Endothelial cell of umbilical vein (primary cell): ENCODE results near the gene ENPP3. TPM values are rescaled to one million over a fixed set of nuclear protein-coding genes. Genes with fewer than 3 reads are reported as not detected.
A peak's percentile ranks its signal among the peaks of the same experiment; 100 is the strongest.

Experiments used
- BruUV-seq: library from RNA; stranded (reverse); fragments of 400-500 nt; replicated peaks from 2 replicates; lab custom pipeline; 2021; lab: Mats Ljungman, UMichigan
- CTCF ChIA-PET: fragments of 300-600, 350-600 bp; sonication (Branson Sonifier 250); formaldehyde crosslinking; loops from one replicate; lab custom pipeline; 2021; ENCODE audit warnings: antibody characterized with exemption, inconsistent platforms; lab: Charles Lee
- POLR2A ChIA-PET: fragments of 300-600, 350-600 bp; sonication (Branson Sonifier 250); formaldehyde crosslinking; loops from one replicate; lab custom pipeline; 2021; ENCODE audit warnings: antibody characterized with exemption, inconsistent platforms; lab: Charles Lee
- DNase-seq: peaks from one replicate; pipeline ENCODE4 v3.0.0-alpha.2; 2011; ENCODE audit warnings: low read depth, low spot score
- FAIRE-seq: peaks from 2 replicates; lab custom pipeline; 2011; peaks lifted over from hg19 to GRCh38; lab: Jason Lieb, UNC
- H2AFZ ChIP-seq: 2 replicates; pipeline ENCODE4 v1.6.0; 2012; ENCODE audit warnings: low read depth, low read length, control low read depth, inconsistent platforms
- H3K27ac ChIP-seq: 2 replicates; pipeline ENCODE4 v1.5.1; 2011; ENCODE audit warnings: low read depth, mild to moderate bottlenecking, control low read depth, low read length, moderate library complexity; ENCODE audit not compliant: insufficient read depth
- H3K27me3 ChIP-seq, 2 experiments: 2 replicates each; pipeline versions ENCODE4 v1.6.0 to v1.6.1; 2011; ENCODE audit warnings: low read length in 2 of 2, mixed read lengths in 1 of 2; ENCODE audit not compliant: control insufficient read depth in 2 of 2, insufficient read depth in 2 of 2
- H3K36me3 ChIP-seq, 2 experiments: 2 replicates in 1 of 2; 3 replicates in 1 of 2; pipeline ENCODE4 v1.5.1; 2011; ENCODE audit warnings: low read length in 2 of 2, mild to moderate bottlenecking in 1 of 2, moderate library complexity in 1 of 2; ENCODE audit not compliant: control insufficient read depth in 2 of 2, insufficient read depth in 2 of 2; ENCODE audit errors: extremely low read depth in 1 of 2
- H3K4me1 ChIP-seq: 3 replicates; pipeline ENCODE4 v1.5.1; 2011; ENCODE audit warnings: mild to moderate bottlenecking, low read length; ENCODE audit not compliant: control insufficient read depth, insufficient read depth; ENCODE audit errors: extremely low read depth
- H3K4me2 ChIP-seq: 2 replicates; pipeline ENCODE4 v1.6.1; 2011; ENCODE audit warnings: low read length, control low read depth, mixed read lengths; ENCODE audit not compliant: insufficient read depth
- H3K4me3 ChIP-seq, 3 experiments: fragments of 200-600 bp in 1 of 3; sonication (generic), shearing (Covaris generic) in 1 of 3; replicated peaks in 1 of 3; 2 replicates each; pipeline ENCODE4 v1.5.1; 2011 to 2016; ENCODE audit warnings: control low read depth in 3 of 3, low read length in 3 of 3, mild to moderate bottlenecking in 2 of 3, inconsistent platforms in 1 of 3, low read depth in 1 of 3, moderate library complexity in 1 of 3; ENCODE audit not compliant: insufficient read depth in 1 of 3
- H3K79me2 ChIP-seq: 2 replicates; pipeline ENCODE4 v1.6.0; 2012; ENCODE audit warnings: low read length, inconsistent platforms; ENCODE audit not compliant: control insufficient read depth, insufficient read depth
- H3K9ac ChIP-seq: replicated peaks from 2 replicates; pipeline ENCODE3; 2011; ENCODE audit warnings: low read length, control low read depth; ENCODE audit not compliant: insufficient read depth; ENCODE audit errors: extremely low read depth
- H3K9me1 ChIP-seq: replicated peaks from 3 replicates; pipeline ENCODE4 v1.6.0; 2011; ENCODE audit warnings: mild to moderate bottlenecking, low read length; ENCODE audit not compliant: control insufficient read depth, insufficient read depth; ENCODE audit errors: extremely low read depth
- H3K9me3 ChIP-seq: replicated peaks from 2 replicates; pipeline ENCODE4 v1.5.1; 2012; ENCODE audit warnings: low read length, inconsistent platforms; ENCODE audit not compliant: control insufficient read depth, insufficient read depth
- H4K20me1 ChIP-seq: replicated peaks from 2 replicates; pipeline ENCODE3; 2011; ENCODE audit warnings: mild to moderate bottlenecking, low read length; ENCODE audit not compliant: control insufficient read depth, insufficient read depth; ENCODE audit errors: extremely low read depth
- EZH2 ChIP-seq: IDR thresholded peaks from 2 replicates; pipeline ENCODE4 v1.6.1; 2012; ENCODE audit warnings: borderline replicate concordance, low read depth, mild to moderate bottlenecking, moderate library complexity, low read length, inconsistent platforms; ENCODE audit not compliant: severe bottlenecking
- FOS ChIP-seq: IDR thresholded peaks from 2 replicates; pipeline ENCODE4 v1.6.1; 2011; ENCODE audit warnings: mild to moderate bottlenecking, low read length, moderate library complexity, borderline replicate concordance; ENCODE audit not compliant: insufficient read depth
- GATA2 ChIP-seq: IDR thresholded peaks from 2 replicates; pipeline ENCODE4 v1.7.0; 2011; ENCODE audit warnings: low read depth, mild to moderate bottlenecking, moderate library complexity, mixed read lengths, low read length; ENCODE audit not compliant: insufficient read length, insufficient read depth
- JUN ChIP-seq: IDR thresholded peaks from 2 replicates; pipeline ENCODE4 v1.6.1; 2011; ENCODE audit warnings: borderline replicate concordance, low read depth; ENCODE audit not compliant: insufficient read length, insufficient read depth
- MYC ChIP-seq: IDR thresholded peaks from one replicate; pipeline ENCODE4 v1.6.1; 2011; ENCODE audit warnings: mild to moderate bottlenecking, low read depth, low read length
- POLR2A ChIP-seq: IDR thresholded peaks from 2 replicates; pipeline ENCODE4 v1.6.1; 2012; ENCODE audit warnings: low read depth, mild to moderate bottlenecking, control low read depth, low read length
- dilution Hi-C: fragments of 300-500 bp; cut with MboI; formaldehyde crosslinking; loops from one replicate; pipeline ENCODE4 v1.15.0; 2019; ENCODE audit warnings: low sequenced_read_pairs; ENCODE audit not compliant: extremely low pct_ligation_motif_present
- intact Hi-C: fragments of 100-400 bp; cut with micrococcal nuclease; formaldehyde crosslinking; loops from one replicate; pipeline ENCODE4 v1.10.0; 2022
- polyA plus RNA-seq, 4 experiments: library from polyadenylated mRNA; depleted of rRNA in 3 of 4; stranded (reverse) in 3 of 4; unstranded in 1 of 4; fragments of >200 nt; gene quantifications; 2 replicates each; pipeline versions ENCODE4 v1.2.1 to v1.2.3, GENCODE V29; 2011 to 2012; ENCODE audit warnings: missing spikeins in 1 of 4
- total RNA-seq: library from RNA; stranded (reverse); gene quantifications from 2 replicates; pipeline ENCODE4 v1.2.3, GENCODE V29; 2021
- TF ChIP-seq, protein P1 (sequence below), 2 donors: IDR thresholded peaks; 1 replicate in 1 of 2; 2 replicates in 1 of 2; pipeline ENCODE4 v1.5.1; 2011; ENCODE audit warnings: low read length in 2 of 2, mild to moderate bottlenecking in 2 of 2, moderate library complexity in 2 of 2, control low read depth in 1 of 2, inconsistent platforms in 1 of 2, low read depth in 1 of 2; ENCODE audit not compliant: insufficient read depth in 1 of 2; ENCODE audit errors: extremely low read depth in 1 of 2

Gene ENPP3
- total and polyA plus RNA-seq, 2 donors (not counting 3 experiments of a cell fraction or from before 2014, with no cell fraction given): not detected

GRCh38 chr6:131756039-131756438, 118.9 kb downstream of the ENPP3 start:
- H3K9ac ChIP-seq: no peak overlapping the region
- no peaks in the 10 kb centered on the region for H3K79me2 ChIP-seq
- H3K4me3 ChIP-seq: no peak overlapping the region
- BruUV-seq: no TSS peak
- no peak overlapping the region for H3K27ac ChIP-seq
- peak; percentile 40 for FAIRE-seq
- dilution Hi-C loops: no loop called here
- no peak overlapping the region for H3K4me2 ChIP-seq
- ChIA-PET CTCF (no interaction called here), POLR2A (no interaction called here)
- no peak overlapping the region for H2AFZ ChIP-seq
- no peaks in the 10 kb centered on the region for H3K9me3 ChIP-seq
- no peak for TF ChIP-seq JUN
- TF ChIP-seq POLR2A: no peak
- TF ChIP-seq MYC: no peak
- TF ChIP-seq, protein P1, sequence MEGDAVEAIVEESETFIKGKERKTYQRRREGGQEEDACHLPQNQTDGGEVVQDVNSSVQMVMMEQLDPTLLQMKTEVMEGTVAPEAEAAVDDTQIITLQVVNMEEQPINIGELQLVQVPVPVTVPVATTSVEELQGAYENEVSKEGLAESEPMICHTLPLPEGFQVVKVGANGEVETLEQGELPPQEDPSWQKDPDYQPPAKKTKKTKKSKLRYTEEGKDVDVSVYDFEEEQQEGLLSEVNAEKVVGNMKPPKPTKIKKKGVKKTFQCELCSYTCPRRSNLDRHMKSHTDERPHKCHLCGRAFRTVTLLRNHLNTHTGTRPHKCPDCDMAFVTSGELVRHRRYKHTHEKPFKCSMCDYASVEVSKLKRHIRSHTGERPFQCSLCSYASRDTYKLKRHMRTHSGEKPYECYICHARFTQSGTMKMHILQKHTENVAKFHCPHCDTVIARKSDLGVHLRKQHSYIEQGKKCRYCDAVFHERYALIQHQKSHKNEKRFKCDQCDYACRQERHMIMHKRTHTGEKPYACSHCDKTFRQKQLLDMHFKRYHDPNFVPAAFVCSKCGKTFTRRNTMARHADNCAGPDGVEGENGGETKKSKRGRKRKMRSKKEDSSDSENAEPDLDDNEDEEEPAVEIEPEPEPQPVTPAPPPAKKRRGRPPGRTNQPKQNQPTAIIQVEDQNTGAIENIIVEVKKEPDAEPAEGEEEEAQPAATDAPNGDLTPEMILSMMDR (IDR thresholded peaks at IDR 0.05; ENCODE audit: extremely low read depth in 1 of 2, insufficient read depth in 1 of 2, low read depth in 1 of 2, low read length in 2 of 2): no peak
- TF ChIP-seq EZH2: no peak
- TF ChIP-seq GATA2: no peak
- TF ChIP-seq FOS: no peak
- no peak for DNase-seq
- H3K27me3 ChIP-seq: peaks cover 0 to 2% of the 10 kb centered on the region in 2 experiments
- no peaks in the 10 kb centered on the region for H3K4me1 ChIP-seq
- H3K36me3 ChIP-seq: no peaks in the 10 kb centered on the region
- intact Hi-C loops: no loop called here
- no peaks in the 10 kb centered on the region for H4K20me1 ChIP-seq
- no peaks in the 10 kb centered on the region for H3K9me1 ChIP-seq
